GM20000 (cell line): Measurements from ENCODE around the gene PPIG.
"Not testable (repeated sequence)": the region's sequence is repeated elsewhere in the genome, so short reads cannot be mapped to it uniquely, and the experiment has no call there.

Source experiments
- DNase-seq: peaks from one replicate; pipeline ENCODE4 v3.0.0; 2012; ENCODE audit warnings: low spot score
- TF ChIP-seq, protein P1 (sequence below): IDR thresholded peaks from 2 replicates; pipeline ENCODE4 v1.5.1; 2012; ENCODE audit warnings: mild to moderate bottlenecking, control low read depth; ENCODE audit errors: extremely low read depth, missing control alignments

The PPIG gene

DNA sequence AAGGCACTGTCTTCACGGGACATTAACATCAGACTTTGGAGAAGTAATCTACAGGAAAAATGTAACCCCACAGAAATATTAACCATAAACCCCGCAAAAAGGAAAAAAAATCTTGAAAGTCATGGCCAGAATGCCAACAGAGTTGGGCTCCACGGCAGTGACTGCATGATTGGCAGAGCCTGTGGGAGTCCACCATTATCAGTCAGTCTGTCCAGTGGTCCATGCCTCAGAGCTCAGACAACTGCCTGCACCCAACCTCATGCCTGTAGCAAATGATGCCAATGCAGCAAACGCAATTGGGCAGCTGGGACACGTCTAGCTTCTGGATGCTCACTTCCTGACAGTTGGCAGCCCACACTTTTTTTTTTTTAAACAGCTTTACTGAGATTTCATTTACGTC is 5.1 kb upstream of the PPIG start:
- TF ChIP-seq, protein P1, sequence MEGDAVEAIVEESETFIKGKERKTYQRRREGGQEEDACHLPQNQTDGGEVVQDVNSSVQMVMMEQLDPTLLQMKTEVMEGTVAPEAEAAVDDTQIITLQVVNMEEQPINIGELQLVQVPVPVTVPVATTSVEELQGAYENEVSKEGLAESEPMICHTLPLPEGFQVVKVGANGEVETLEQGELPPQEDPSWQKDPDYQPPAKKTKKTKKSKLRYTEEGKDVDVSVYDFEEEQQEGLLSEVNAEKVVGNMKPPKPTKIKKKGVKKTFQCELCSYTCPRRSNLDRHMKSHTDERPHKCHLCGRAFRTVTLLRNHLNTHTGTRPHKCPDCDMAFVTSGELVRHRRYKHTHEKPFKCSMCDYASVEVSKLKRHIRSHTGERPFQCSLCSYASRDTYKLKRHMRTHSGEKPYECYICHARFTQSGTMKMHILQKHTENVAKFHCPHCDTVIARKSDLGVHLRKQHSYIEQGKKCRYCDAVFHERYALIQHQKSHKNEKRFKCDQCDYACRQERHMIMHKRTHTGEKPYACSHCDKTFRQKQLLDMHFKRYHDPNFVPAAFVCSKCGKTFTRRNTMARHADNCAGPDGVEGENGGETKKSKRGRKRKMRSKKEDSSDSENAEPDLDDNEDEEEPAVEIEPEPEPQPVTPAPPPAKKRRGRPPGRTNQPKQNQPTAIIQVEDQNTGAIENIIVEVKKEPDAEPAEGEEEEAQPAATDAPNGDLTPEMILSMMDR: no peak
- no peak for DNase-seq

DNA sequence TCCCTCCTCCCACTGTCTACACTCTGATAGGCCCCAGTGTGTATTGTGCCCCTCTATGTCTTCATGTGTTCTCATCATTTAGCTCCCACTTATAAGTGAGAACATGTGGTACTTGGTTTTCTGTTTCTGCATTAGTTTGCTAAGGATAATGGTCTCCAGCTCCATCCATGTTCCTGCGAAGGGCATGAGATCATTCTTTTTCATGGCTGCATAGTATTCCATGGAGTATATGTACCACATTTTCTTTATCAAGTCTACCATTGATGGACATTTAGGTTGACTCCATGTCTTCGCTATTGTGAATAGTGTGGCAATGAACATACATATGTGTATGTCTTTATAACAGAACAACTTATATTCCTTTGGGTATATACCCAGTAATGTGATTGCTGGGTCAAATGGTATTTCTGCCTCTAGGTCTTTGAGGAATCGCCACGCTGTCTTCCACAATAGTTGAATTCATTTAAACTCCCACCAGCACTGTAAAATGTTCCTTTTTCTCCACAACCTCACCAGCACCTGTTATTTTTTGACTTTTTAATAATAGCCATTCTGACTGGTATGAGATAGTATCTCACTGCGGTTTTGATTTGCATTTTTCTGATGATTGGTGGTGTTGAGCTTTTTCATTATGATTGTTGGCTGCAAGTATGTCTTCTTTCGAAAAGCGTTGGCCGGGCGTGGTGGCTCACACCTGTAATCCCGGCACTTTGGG is 1.4 kb upstream of the PPIG start:
- DNase-seq: not testable (repeated sequence)

DNA sequence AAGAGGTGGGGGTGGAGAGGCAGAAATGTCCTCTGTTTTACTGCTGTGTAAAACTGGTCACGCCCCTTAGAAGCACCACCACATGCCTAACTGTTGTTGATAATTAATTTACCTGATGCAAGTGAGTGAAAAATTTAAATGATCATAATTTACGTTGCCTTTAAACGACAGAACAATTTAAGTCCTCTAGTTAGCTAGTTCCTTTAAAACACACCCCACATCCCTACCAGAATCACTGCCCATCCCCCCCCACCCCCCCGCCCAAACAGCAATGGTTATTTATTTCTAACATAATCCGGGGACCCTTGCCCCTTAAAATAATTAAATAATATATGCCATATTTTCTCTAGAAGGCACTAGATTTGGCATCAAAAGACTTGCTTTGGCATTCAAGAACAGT is 633 bp upstream of the PPIG start:
- TF ChIP-seq, protein P1: no peak
- no peak for DNase-seq

DNA sequence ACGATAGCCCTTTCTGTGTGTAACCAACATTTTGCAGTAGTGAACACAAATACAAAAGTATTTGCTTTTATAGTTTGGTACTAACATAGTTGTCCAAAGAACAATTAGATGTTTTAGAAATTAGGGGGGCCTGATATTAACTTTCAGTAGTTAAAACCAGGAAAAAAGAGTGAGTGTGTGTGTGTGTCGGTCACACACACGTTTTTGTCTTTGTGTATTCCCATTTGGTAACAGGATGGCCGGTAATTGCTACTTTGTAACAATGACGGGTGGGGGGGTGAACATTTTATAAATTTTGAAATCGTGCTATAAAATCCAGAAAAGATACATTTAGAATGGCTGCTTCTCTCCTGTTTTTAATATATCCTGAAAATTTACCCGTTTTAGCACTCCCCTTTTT is 1.5 kb downstream of the PPIG start:
- DNase-seq: no peak
- TF ChIP-seq, protein P1: no peak

DNA sequence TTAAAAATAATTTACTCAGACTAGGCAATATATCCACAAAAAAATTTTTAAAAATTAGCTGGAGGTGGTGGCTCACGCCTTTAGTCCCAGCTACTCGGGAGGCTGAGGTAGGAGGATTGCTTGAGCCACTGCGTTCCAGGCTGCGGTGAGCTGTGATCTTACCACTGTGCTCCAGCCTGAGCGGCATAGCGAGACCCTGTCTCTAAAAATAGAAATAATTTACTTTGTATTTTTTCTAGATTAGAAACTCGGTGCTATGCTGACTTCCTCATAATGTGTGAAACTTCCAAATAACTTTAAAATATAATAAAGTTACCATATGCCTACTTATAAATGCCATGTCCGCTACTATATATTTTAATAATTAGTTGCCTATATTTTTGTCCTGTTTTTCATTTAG is 6.7 kb downstream of the PPIG start:
- no peak for DNase-seq
- TF ChIP-seq, protein P1: no peak

DNA sequence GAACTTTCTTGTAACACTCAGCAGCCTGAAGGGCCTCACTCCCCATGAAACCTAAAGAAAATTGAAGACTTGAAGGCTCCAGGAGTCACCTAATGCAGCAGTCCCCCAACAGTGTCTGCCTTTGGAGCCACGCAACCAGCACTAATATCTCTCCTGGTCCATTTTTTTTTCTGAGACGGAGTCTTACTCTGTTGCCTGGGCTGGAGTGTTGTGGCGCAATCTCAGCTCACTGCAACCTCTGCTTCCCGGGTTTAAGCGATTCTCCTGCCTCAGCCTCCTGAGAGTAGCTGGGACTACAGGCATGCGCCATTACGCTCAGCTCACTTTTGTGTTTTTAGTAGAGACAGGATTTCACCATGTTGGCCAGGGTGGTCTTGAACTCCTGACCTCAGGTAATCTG is 12.4 kb downstream of the PPIG start:
- DNase-seq: not testable (repeated sequence)

DNA sequence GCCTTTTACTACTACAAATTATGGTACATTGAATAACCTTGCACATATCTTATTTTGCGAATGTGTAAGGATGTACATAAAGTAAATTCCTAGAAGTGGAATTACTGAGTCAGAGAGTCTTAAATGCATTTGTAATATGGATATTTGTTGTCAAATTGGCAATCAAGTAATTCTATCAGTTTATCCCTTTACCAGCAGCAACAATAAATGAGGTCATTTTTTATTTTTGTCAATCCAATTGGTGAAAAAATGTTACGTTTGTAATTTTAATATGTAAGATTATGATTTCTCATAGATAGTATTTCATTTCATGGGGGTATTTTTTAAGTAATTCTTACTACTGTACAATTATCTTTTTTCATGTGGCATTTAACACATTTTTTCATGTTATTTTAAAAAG is 14.8 kb downstream of the PPIG start:
- DNase-seq: no peak
- TF ChIP-seq, protein P1: no peak

DNA sequence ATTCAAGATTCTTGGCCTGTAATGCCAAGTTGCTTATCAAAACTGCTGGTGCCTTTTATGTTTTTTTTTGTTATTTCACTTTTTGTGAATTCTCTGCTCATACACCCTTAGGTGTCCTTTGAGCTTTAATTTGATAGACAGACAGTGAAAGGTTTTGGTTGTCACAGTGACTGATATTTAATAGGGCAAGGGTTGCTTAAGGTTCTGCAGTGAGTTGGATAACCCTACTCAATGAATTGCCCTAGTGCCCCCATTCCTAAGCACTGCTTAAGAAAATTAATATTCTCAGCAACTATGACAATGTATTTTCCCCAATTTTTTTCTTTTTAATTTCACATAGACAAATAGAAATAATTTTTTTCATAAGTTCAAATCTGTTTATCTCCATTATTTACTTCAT is 15.4 kb downstream of the PPIG start:
- no peak for DNase-seq
- TF ChIP-seq, protein P1: no peak
